GM18519 (cell line): Measurements from ENCODE around the gene PYCARD.
"Not testable (repeated sequence)": the region's sequence is repeated elsewhere in the genome, so short reads cannot be mapped to it uniquely, and the experiment has no call there.

Source experiments
- ATAC-seq: cut with Tn5 transposase; IDR thresholded peaks from one replicate; pipeline ENCODE4 v1.9.1; 2021; ENCODE audit warnings: mild to moderate bottlenecking, moderate library complexity; ENCODE audit not compliant: unreplicated experiment, low FRiP score

The PYCARD gene

GRCh38 chr16:31202414-31203375 is at the start of gene PYCARD:
Gene PYCARD, minus strand, starts transcription at chr16:31202760. Its CDS starts 70 bp downstream, at chr16:31202690.
- no peak for ATAC-seq

GRCh38 chr16:31251435-31251834 is 48.9 kb upstream of the PYCARD start:
- no peak for ATAC-seq

GRCh38 chr16:31250782-31251384 is 48.3 kb upstream of the PYCARD start:
- ATAC-seq: no peak

- ATAC-seq: no peak
These were observed 45.8 kb upstream of the PYCARD start for GRCh38 chr16:31248344-31248743.

- no peak for ATAC-seq
These were observed 43.7 kb upstream of the PYCARD start for GRCh38 chr16:31246296-31246695.

- ATAC-seq: not testable (repeated sequence)
These were observed 43.0 kb upstream of the PYCARD start for GRCh38 chr16:31245598-31245997.

GRCh38 chr16:31243734-31244670 is 41.4 kb upstream of the PYCARD start:
- ATAC-seq: no peak

- ATAC-seq: no peak
These were observed 39.6 kb upstream of the PYCARD start for GRCh38 chr16:31242206-31242605.

DNA sequence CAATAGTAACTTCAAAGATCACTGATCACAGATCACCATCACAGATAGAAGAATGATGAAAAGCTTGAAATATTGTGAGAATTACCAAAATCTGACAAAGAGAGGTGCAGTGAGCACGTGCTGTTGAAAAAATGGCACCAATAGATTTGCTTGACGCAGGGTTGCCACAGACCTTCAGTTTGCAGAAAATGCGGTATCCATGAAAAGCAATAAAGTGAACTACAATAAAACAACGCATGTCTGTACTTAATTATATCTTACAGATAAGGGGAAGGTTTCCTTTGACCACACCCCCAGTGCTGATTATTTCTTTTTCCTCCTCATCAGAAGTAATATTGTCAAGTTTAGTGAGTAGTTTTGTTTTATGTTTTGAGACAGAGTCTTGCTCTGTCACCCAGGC is 35.5 kb upstream of the PYCARD start:
- ATAC-seq: no peak

- ATAC-seq: no peak
These were observed 26.9 kb upstream of the PYCARD start for GRCh38 chr16:31229501-31229900.

- ATAC-seq: no peak
These were observed 25.6 kb upstream of the PYCARD start for GRCh38 chr16:31228206-31228605.

- no peak for ATAC-seq
These were observed 22.6 kb upstream of the PYCARD start for GRCh38 chr16:31225193-31225592.

DNA sequence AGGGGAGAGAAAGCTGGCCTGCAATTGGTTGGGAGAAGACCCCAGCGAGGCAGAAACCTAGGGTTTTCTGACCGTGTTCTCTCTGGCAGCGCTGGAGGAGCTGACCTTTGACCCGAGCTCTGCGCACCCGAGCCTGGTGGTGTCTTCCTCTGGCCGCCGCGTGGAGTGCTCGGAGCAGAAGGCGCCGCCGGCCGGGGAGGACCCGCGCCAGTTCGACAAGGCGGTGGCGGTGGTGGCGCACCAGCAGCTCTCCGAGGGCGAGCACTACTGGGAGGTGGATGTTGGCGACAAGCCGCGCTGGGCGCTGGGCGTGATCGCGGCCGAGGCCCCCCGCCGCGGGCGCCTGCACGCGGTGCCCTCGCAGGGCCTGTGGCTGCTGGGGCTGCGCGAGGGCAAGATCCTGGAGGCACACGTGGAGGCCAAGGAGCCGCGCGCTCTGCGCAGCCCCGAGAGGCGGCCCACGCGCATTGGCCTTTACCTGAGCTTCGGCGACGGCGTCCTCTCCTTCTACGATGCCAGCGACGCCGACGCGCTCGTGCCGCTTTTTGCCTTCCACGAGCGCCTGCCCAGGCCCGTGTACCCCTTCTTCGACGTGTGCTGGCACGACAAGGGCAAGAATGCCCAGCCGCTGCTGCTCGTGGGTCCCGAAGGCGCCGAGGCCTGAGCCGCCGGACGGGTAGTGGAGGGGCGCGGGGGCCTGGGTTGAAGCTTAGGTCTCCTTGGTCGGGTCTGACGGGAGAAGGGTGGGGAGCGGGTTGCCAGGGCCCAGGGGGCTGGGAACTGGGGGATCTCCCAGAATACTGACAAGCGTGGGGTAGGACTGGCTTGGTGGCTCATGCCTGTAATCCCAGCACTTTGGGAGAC is 21.8 kb upstream of the PYCARD start:
- no peak for ATAC-seq

DNA sequence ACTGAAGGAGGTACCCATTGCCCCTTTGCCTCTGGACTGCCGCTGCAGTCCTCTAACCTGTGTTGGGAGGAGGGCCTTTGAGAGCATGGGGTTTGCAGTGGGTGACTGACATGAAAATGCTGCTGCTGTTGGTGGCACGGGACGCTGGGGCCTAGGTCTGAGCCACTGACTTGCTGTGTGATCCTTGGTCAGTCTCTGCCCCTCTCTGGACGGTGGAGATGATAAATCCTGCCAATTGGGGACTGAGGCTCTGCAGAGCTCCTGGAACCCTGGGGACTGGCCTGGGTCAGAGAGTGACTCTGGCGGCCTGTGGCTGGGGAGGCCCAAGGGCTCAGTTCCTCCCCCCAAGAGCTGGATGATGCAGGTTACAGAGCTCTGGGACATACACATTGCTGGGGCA is 20.5 kb upstream of the PYCARD start:
- ATAC-seq: no peak

DNA sequence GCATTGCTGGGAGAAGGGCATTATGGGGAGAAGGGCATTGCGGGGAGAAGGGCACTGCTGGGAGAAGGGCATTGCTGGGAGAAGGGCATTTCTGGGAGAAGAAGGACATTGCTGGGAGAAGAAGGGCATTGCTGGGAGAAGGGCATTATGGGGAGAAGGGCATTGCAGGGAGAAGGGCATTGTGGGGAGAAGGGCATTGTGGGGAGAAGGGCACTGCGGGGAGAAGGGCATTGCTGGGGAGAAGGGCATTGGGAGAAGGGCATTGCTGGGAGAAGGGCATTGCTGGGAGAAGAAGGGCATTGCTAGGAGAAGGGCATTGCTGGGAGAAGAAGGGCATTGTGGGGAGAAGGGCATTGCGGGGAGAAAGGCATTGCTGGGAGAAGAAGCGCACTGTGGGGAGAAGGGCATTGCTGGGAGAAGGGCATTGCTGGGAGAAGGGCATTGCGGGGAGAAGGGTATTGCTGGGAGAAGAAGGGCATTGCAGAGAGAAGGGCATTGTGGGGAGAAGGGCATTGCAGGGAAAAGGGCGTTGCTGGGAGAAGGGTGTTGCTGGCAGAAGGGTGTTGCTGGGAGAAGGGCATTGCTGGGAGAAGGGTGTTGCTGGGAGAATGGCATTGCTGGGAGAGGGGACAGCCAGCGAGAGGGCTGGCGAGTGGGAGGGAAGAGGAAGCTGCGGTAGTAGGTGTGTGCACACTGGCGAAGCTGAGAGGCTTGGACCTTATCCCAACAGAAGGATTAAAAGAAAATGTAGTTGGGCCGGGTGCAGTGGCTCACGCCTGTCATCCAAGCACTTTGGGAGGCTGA is 19.0 kb upstream of the PYCARD start:
- no peak for ATAC-seq

DNA sequence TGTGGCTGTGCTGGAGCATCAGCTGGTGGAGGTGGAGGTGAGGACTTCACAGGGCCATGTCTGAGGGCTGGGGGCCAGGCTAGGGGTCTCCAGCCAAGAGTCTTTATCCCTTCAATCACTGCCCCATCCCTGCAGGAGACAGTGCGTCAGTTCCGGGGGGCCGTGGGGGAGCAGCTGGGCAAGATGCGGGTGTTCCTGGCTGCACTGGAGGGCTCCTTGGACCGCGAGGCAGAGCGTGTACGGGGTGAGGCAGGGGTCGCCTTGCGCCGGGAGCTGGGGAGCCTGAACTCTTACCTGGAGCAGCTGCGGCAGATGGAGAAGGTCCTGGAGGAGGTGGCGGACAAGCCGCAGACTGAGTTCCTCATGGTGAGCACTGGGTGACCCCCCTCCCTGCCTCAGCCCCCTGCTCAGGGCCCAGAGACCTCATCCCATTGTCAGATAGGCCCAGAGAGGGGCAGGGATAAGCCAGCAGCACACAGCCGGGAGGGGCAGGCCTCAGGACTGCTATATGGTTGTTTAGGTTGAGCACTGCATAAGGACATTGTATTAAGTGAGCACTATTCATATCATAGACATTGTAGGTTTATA is 16.7 kb upstream of the PYCARD start:
- ATAC-seq: no peak

- ATAC-seq: no peak
These were observed 14.6 kb upstream of the PYCARD start for GRCh38 chr16:31217136-31217530.

DNA sequence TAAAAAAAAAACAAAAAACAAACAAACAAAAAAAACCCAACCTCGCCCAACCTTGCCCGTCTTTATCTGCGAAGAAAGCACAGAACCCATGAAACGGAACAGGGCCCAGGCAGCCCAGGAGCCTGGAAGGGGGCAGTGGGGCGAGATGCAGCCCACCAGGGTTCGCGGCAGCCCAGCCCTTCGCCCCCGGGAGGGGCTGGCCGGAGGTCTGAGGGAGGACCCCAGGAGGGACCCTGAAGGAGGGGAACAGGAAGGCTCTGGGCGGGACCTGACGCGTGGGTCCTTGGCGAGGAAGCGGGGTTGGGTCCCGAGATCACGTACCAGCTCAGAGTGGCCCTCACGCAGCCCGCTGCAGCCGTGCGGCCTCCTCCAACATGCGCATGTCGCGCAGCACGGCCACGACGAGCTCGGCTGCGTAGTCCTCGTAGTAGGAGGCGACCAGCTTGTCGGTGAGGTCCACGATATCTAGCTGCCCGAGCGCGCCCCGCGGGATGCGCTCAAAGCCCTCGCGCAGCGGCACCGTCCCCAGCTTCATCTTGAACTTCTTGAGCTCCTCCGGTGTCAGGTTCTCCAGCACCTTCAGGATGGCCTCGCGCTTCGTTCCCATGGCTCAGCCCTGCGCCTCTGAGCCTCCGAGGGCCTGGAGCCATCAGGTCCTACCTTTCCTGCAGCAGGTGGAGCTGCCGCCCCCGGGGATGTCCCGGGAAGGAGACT is 14.0 kb upstream of the PYCARD start, which contains the start of gene PYDC1:
Gene PYDC1 (minus strand): TSS at position 714 of the 714 bp plus-strand sequence. CDS start 107 bp downstream, at position 607.
- no peak for ATAC-seq
